Panc1 (cell line): ENCODE measurements around the gene NCBP1. TPM values are rescaled to one million over a fixed set of nuclear protein-coding genes. Genes with fewer than 3 reads are reported as not detected.
A peak's percentile ranks its signal among the peaks of the same experiment; 100 is the strongest.

Experiments used
- ATAC-seq: fragments of 200-7000 bp; cut with Tn5 transposase; 2 replicates; pipeline ENCODE4 v1.9.1; 2020; ENCODE audit warnings: mild to moderate bottlenecking, moderate library complexity
- BruUV-seq: library from RNA; stranded (reverse); fragments of 400-500 nt; replicated peaks from 2 replicates; lab custom pipeline; 2021; lab: Mats Ljungman, UMichigan
- CTCF ChIA-PET: fragments of 300-600 bp; sonication (Branson Sonifier 250); formaldehyde crosslinking; loops from one replicate; lab custom pipeline; 2022; ENCODE audit warnings: antibody characterized with exemption; lab: Charles Lee
- POLR2A ChIA-PET: fragments of 300-600 bp; sonication (Branson Sonifier 250); formaldehyde crosslinking; loops from one replicate; lab custom pipeline; 2022; ENCODE audit warnings: antibody characterized with exemption; lab: Charles Lee
- DNase-seq: peaks from one replicate; pipeline ENCODE4 v3.0.0-alpha.2; 2010; ENCODE audit warnings: low read depth, low spot score
- H3K27ac ChIP-seq: 2 replicates; pipeline ENCODE4 v1.5.1; 2011; ENCODE audit warnings: mild to moderate bottlenecking, low read length, inconsistent platforms
- H3K27me3 ChIP-seq: fragments of 200-500 bp; sonication (Bioruptor generic); 2 replicates; pipeline ENCODE4 v1.6.0; 2014; ENCODE audit warnings: low read length, inconsistent platforms; ENCODE audit not compliant: control insufficient read depth, insufficient read depth
- H3K36me3 ChIP-seq: fragments of 200-500 bp; sonication (Bioruptor generic); 2 replicates; pipeline ENCODE4 v1.5.1; 2014; ENCODE audit warnings: inconsistent platforms, mild to moderate bottlenecking, low read length, moderate library complexity; ENCODE audit not compliant: control insufficient read depth, insufficient read depth
- H3K4me1 ChIP-seq: 2 replicates; pipeline ENCODE4 v1.5.1; 2011; ENCODE audit warnings: inconsistent platforms, mild to moderate bottlenecking, low read length, moderate library complexity; ENCODE audit not compliant: control insufficient read depth, insufficient read depth
- H3K4me3 ChIP-seq, 2 experiments: 2 replicates each; pipeline ENCODE4 v1.5.1; 2011 to 2012; ENCODE audit warnings: low read depth in 2 of 2, low read length in 2 of 2, mild to moderate bottlenecking in 2 of 2, inconsistent platforms in 1 of 2, moderate library complexity in 1 of 2
- H3K9me3 ChIP-seq: fragments of 200-500 bp; sonication (Bioruptor generic); 2 replicates; pipeline ENCODE4 v1.5.1; 2014; ENCODE audit warnings: low read depth, mild to moderate bottlenecking, inconsistent platforms, low read length, moderate library complexity; ENCODE audit not compliant: control insufficient read depth, insufficient read depth
- CTCF ChIP-seq: fragments of 450-650 bp; IDR thresholded peaks from 2 replicates; pipeline ENCODE4 v1.5.1; 2017; ENCODE audit warnings: mild to moderate bottlenecking
- POLR2AphosphoS5 ChIP-seq: IDR thresholded peaks from 2 replicates; pipeline ENCODE4 v1.6.1; 2012; ENCODE audit warnings: mild to moderate bottlenecking, low read depth, low read length, moderate library complexity
- SIN3A ChIP-seq: IDR thresholded peaks from 2 replicates; pipeline ENCODE4 v1.6.1; 2012; ENCODE audit warnings: low read depth, mild to moderate bottlenecking, low read length, moderate library complexity, borderline replicate concordance; ENCODE audit not compliant: insufficient read depth
- TCF7L2 ChIP-seq: IDR thresholded peaks from 2 replicates; pipeline ENCODE4 v1.6.1; 2011; ENCODE audit warnings: mild to moderate bottlenecking, low read depth, low read length, inconsistent platforms
- in situ Hi-C: cut with HindIII; loops from 2 replicates; pipeline ENCODE4 v1.10.0; 2016; ENCODE audit warnings: low sequenced_read_pairs, low pct_unique_long_range_greater_than_20kb
- intact Hi-C: fragments of 100-400 bp; cut with micrococcal nuclease; formaldehyde crosslinking; loops from one replicate; pipeline ENCODE4 v1.10.0; 2022; ENCODE audit not compliant: unreplicated experiment
- total RNA-seq: library from RNA; stranded (reverse); gene quantifications from one replicate; pipeline ENCODE4 v1.2.1, GENCODE V29; 2021; ENCODE audit not compliant: unreplicated experiment
- TF ChIP-seq, protein P1 (sequence below), 2 experiments: IDR thresholded peaks; 2 replicates each; pipeline ENCODE4 v1.6.1; 2011 to 2012; ENCODE audit warnings: low read depth in 2 of 2, control low read depth in 1 of 2, low read length in 1 of 2, mild to moderate bottlenecking in 1 of 2, moderate library complexity in 1 of 2; ENCODE audit not compliant: insufficient read depth in 1 of 2

The NCBP1 gene
- total RNA-seq, 1 experiment from 2014 or later, result 30.1 TPM

- Histone ChIP-seq H3K36me3 (peaks cover 5% of the 10 kb centered on the region), H3K27me3 (no peaks in the 10 kb centered on the region), H3K4me3 (peak overlapping the region; percentile 78 to 80), H3K9me3 (no peaks in the 10 kb centered on the region), H3K4me1 (peaks cover 14% of the 10 kb centered on the region; the same call in 1 of the 2 replicates), H3K27ac (peak overlapping the region; percentile 78)
- in situ Hi-C loops, result no loop called here
- no peak for DNase-seq
- ATAC-seq, result no peak
- ChIA-PET POLR2A (no interaction called here), CTCF (no interaction called here)
- BruUV-seq, result no TSS peak
- intact Hi-C loops, result no loop called here
- no peak for TF ChIP-seq POLR2AphosphoS5
- TF ChIP-seq TCF7L2, result no peak
- TF ChIP-seq, protein P1, sequence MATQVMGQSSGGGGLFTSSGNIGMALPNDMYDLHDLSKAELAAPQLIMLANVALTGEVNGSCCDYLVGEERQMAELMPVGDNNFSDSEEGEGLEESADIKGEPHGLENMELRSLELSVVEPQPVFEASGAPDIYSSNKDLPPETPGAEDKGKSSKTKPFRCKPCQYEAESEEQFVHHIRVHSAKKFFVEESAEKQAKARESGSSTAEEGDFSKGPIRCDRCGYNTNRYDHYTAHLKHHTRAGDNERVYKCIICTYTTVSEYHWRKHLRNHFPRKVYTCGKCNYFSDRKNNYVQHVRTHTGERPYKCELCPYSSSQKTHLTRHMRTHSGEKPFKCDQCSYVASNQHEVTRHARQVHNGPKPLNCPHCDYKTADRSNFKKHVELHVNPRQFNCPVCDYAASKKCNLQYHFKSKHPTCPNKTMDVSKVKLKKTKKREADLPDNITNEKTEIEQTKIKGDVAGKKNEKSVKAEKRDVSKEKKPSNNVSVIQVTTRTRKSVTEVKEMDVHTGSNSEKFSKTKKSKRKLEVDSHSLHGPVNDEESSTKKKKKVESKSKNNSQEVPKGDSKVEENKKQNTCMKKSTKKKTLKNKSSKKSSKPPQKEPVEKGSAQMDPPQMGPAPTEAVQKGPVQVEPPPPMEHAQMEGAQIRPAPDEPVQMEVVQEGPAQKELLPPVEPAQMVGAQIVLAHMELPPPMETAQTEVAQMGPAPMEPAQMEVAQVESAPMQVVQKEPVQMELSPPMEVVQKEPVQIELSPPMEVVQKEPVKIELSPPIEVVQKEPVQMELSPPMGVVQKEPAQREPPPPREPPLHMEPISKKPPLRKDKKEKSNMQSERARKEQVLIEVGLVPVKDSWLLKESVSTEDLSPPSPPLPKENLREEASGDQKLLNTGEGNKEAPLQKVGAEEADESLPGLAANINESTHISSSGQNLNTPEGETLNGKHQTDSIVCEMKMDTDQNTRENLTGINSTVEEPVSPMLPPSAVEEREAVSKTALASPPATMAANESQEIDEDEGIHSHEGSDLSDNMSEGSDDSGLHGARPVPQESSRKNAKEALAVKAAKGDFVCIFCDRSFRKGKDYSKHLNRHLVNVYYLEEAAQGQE (IDR thresholded peaks at IDR 0.05; ENCODE audit: insufficient read depth in 1 of 2, low read depth in 2 of 2, low read length in 1 of 2), result no peak
- no peak for TF ChIP-seq SIN3A
- TF ChIP-seq CTCF, result no peak
Measured at GRCh38 chr9:97695390-97695789, 61.8 kb downstream of the NCBP1 start.

- H3K4me3 ChIP-seq, result peak overlapping the region; percentile 78 to 80
- peak overlapping the region; percentile 78 for H3K27ac ChIP-seq
- no TSS peak for BruUV-seq
- in situ Hi-C loops, result no loop called here
- no peaks in the 10 kb centered on the region for H3K9me3 ChIP-seq
- ATAC-seq (no peak), DNase-seq (no peak)
- H3K27me3 ChIP-seq, result no peaks in the 10 kb centered on the region
- peaks cover 5% of the 10 kb centered on the region for H3K36me3 ChIP-seq
- intact Hi-C loops, result no loop called here
- H3K4me1 ChIP-seq, result peaks cover 14% of the 10 kb centered on the region; the same call in 1 of the 2 replicates
- ChIA-PET POLR2A (no interaction called here), CTCF (no interaction called here)
- TF ChIP-seq SIN3A (no peak), TCF7L2 (no peak), CTCF (no peak), POLR2AphosphoS5 (no peak)
- TF ChIP-seq, protein P1 (IDR thresholded peaks at IDR 0.05; ENCODE audit: insufficient read depth in 1 of 2, low read depth in 2 of 2, low read length in 1 of 2), result no peak
Measured at GRCh38 chr9:97695995-97696802, 62.6 kb downstream of the NCBP1 start.
